ENCODE data around the gene SLC52A1.

Gene SLC52A1

DNA sequence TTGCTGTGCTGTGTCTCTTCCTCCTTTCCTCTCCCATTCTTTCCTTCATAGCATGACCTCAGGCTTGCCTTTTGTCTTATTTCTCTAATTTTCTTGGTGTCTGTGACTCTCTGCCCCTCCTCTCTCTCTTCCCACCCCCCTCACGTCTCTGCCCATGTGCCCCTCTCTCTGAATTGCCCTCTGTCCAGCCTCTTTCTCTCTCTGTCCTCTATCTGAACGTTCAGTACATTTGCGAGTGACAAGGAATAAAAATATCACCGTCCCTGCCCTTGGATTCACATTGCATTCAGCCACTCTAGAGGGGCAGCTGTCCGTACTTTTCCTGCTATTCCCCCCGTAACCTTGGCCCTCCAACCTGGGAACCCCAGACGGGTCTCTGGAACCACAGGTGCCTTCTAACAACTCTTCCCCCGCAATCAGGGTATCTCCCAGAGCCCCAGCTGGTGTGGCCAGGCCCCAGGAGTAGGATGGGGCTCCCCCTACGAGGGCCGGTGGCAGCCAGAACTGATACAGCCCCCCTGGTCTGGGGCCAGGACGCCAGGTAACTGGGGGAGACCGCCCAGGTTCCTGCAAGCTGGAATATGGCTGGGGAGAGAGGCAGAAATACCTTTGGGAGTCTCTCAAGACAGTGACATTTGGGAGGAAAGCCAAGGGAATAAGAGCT lies 35.7 kb downstream of the SLC52A1 start:
- H3K27ac ChIP-seq (ENCODE audit: poor library complexity, severe bottlenecking): peak overlapping the region; percentile 65

DNA sequence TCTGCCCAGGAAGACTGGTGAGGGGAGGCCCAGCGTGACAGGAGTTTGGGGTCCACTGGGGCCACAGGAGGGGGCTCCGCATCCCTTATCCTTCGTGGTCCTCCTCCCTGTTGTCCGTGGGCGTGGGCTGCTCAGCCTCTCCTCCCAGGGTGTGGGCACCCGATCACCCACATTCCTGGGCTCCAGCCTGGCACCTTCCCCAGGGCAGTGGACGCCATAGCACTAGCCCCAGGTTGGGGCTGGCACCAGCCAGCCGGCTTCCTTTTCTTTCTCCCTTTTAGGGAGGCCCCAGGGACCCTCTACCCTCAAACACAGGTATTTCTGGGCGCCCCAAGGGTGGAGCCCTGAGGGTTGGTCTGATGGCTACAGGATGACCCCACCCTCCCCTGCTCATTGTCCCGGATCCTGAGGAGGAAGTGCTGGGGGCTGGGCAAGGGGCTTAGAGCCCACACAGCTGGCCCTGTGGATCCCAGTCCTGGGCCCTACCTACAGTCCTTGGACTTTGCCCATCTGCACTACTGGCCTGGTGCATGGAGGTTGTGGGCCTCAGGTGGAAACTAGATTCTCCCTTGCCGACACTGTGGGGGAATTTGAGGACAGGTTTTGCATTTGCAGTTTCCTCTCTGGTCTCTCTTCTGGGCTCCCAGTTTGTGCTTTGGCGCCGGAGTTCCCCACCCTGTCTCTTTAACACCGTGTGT lies 36.3 kb downstream of the SLC52A1 start:
- Histone ChIP-seq H3K27ac (ENCODE audit: poor library complexity, severe bottlenecking) (peak overlapping the region; percentile 65), H3K9me3 (ENCODE audit: severe bottlenecking) (no peaks in the 10 kb centered on the region), H3K4me1 (ENCODE audit: insufficient read depth, poor library complexity, severe bottlenecking) (peaks cover 3% of the 10 kb centered on the region), H3K27me3 (ENCODE audit: insufficient read depth, poor library complexity, severe bottlenecking) (no peaks in the 10 kb centered on the region), H3K4me3 (ENCODE audit: severe bottlenecking) (peak overlapping the region; percentile 87), H3K36me3 (ENCODE audit: low read depth) (peaks cover 47% of the 10 kb centered on the region)
- TF ChIP-seq, protein P1, sequence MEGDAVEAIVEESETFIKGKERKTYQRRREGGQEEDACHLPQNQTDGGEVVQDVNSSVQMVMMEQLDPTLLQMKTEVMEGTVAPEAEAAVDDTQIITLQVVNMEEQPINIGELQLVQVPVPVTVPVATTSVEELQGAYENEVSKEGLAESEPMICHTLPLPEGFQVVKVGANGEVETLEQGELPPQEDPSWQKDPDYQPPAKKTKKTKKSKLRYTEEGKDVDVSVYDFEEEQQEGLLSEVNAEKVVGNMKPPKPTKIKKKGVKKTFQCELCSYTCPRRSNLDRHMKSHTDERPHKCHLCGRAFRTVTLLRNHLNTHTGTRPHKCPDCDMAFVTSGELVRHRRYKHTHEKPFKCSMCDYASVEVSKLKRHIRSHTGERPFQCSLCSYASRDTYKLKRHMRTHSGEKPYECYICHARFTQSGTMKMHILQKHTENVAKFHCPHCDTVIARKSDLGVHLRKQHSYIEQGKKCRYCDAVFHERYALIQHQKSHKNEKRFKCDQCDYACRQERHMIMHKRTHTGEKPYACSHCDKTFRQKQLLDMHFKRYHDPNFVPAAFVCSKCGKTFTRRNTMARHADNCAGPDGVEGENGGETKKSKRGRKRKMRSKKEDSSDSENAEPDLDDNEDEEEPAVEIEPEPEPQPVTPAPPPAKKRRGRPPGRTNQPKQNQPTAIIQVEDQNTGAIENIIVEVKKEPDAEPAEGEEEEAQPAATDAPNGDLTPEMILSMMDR (IDR thresholded peaks at IDR 0.05; ENCODE audit: poor library complexity, severe bottlenecking): no peak
- DNase-seq (ENCODE audit: low spot score) (no peak), ATAC-seq (ENCODE audit: low read depth) (peak; percentile 18; the same call in 1 of the 3 replicates)

More for the DNA sequence above, 35.7 kb downstream of the SLC52A1 start:
- peaks cover 54% of the 10 kb centered on the region for H3K36me3 ChIP-seq (ENCODE audit: low read depth)
- ATAC-seq (ENCODE audit: low read depth) (no peak), DNase-seq (ENCODE audit: low spot score) (no peak)
- H3K27me3 ChIP-seq (ENCODE audit: insufficient read depth, poor library complexity, severe bottlenecking): no peaks in the 10 kb centered on the region
- H3K4me3 ChIP-seq (ENCODE audit: severe bottlenecking): peak overlapping the region; percentile 87
- no peaks in the 10 kb centered on the region for H3K9me3 ChIP-seq (ENCODE audit: severe bottlenecking)
- H3K4me1 ChIP-seq (ENCODE audit: insufficient read depth, poor library complexity, severe bottlenecking): peaks cover 3% of the 10 kb centered on the region
- TF ChIP-seq, protein P1 (IDR thresholded peaks at IDR 0.05; ENCODE audit: poor library complexity, severe bottlenecking): no peak

DNA sequence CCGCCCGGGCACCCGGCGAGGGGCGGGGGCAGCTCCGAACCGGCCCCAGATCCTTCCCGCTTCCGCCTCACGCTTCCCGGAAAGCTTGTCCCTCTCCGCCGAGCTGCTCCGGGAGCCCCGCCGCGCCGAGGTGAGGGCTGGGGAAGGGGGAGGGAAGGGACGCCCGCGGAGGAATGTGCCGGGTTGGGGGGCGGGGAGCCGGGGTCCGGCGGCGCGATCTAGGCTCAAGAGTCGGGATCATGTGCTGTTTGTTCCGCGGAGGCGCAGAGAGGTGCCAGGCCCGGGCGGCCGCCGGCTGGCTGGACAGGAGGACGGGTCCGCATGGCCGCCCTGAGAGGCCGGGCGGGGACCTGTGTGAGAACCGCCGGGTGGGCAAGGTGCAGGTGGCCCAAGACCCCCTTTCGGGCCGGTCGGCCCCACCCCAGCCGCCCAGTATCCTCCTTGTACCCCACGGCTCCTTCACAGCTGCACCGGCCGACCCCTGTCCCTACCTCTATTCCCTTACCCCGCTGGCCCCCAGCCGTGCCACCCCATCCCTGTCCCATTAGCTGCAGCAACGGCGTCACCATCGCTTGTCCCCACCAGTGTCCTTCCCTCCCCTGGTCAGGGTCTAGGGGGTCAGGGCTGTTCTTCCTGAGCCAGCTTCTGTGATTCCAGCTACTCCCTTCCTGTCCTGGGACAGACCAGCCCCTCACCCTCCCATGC lies 37.0 kb downstream of the SLC52A1 start:
- peaks cover 3% of the 10 kb centered on the region for H3K4me1 ChIP-seq (ENCODE audit: insufficient read depth, poor library complexity, severe bottlenecking)
- DNase-seq (ENCODE audit: low spot score): no peak
- peak overlapping the region; percentile 65 for H3K27ac ChIP-seq (ENCODE audit: poor library complexity, severe bottlenecking)
- peak; percentile 8; the same call in 2 of the 3 replicates for ATAC-seq (ENCODE audit: low read depth)
- peak overlapping the region; percentile 87 for H3K4me3 ChIP-seq (ENCODE audit: severe bottlenecking)
- H3K27me3 ChIP-seq (ENCODE audit: insufficient read depth, poor library complexity, severe bottlenecking): no peaks in the 10 kb centered on the region
- no peaks in the 10 kb centered on the region for H3K9me3 ChIP-seq (ENCODE audit: severe bottlenecking)
- TF ChIP-seq, protein P1 (IDR thresholded peaks at IDR 0.05; ENCODE audit: poor library complexity, severe bottlenecking): no peak
- peaks cover 40% of the 10 kb centered on the region for H3K36me3 ChIP-seq (ENCODE audit: low read depth)

DNA sequence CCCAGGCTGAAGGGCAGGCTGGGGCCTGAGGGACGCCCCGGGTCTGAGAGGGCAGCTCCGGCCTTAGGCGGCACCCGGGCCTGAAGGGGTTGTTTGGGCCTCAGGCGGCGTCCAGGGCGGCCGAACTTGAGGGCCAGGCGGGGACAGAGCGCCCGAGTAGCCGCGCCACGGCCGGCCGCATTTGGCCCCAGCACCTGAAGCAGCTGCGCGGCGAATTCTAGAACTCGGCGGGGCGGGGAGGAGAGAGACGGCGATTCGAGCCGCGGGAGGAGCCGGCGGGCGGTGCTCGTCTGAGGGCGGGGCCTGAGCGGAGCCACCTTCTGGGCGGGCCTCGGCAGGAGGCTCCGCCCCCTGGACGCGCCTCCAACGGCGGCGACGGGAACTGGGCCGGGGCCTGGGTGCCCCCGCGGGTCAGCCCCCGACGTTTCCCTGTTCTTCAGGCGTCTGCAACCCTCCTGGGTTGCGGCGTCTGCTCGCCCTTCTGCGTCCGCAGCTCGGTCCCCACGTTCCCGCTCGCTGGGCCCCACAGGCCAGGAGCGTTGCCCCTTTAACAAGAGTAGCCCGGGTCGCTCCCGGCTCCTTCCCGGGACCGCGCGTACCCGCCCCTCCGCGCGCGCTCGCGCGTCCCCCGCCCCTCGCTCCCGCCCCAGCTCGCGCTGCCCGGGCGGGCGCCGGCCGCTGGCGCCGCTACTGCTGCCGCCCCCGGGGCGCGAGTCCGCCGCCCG lies 37.8 kb downstream of the SLC52A1 start, which contains the start of the genes INCA1 and KIF1C:
INCA1 (minus strand) TSS at position 221 of the 725 bp plus-strand sequence. CDS start 3,085 bp downstream, outside the sequence.
KIF1C (plus strand) TSS at position 649 of the 725 bp plus-strand sequence. CDS start 2,297 bp downstream, outside the sequence.
- Histone ChIP-seq H3K9me3 (ENCODE audit: severe bottlenecking) (no peaks in the 10 kb centered on the region), H3K4me3 (ENCODE audit: severe bottlenecking) (peak within 1 kb of the TSS; percentile 87), H3K36me3 (ENCODE audit: low read depth) (peaks cover 33% of the 10 kb centered on the region), H3K27me3 (ENCODE audit: insufficient read depth, poor library complexity, severe bottlenecking) (no peaks in the 10 kb centered on the region), H3K27ac (ENCODE audit: poor library complexity, severe bottlenecking) (peak within 1 kb of the TSS; percentile 65), H3K4me1 (ENCODE audit: insufficient read depth, poor library complexity, severe bottlenecking) (peaks cover 3% of the 10 kb centered on the region)
- peak; percentile 90 for DNase-seq (ENCODE audit: low spot score)
- peak; percentile 89 for ATAC-seq (ENCODE audit: low read depth)
- TF ChIP-seq, protein P1 (IDR thresholded peaks at IDR 0.05; ENCODE audit: poor library complexity, severe bottlenecking): no peak

Measured in RWPE2 (cell line).